Retinal pigment epithelial cell (primary cell): ENCODE data around the gene SRCIN1.

Experiments used
- DNase-seq: peaks from one replicate; pipeline ENCODE4 v3.0.0-alpha.2; 2010; ENCODE audit warnings: low read depth
- H3K4me3 ChIP-seq: 2 replicates; pipeline ENCODE4 v1.5.1; 2011; ENCODE audit warnings: mild to moderate bottlenecking, low read length, control low read depth, moderate library complexity
- TF ChIP-seq, protein P1 (sequence below): conservative IDR thresholded peaks from 2 replicates; pipeline ENCODE4 v1.5.1; 2011; ENCODE audit warnings: low read depth, low read length, control low read depth, inconsistent platforms

SRCIN1 gene

DNA sequence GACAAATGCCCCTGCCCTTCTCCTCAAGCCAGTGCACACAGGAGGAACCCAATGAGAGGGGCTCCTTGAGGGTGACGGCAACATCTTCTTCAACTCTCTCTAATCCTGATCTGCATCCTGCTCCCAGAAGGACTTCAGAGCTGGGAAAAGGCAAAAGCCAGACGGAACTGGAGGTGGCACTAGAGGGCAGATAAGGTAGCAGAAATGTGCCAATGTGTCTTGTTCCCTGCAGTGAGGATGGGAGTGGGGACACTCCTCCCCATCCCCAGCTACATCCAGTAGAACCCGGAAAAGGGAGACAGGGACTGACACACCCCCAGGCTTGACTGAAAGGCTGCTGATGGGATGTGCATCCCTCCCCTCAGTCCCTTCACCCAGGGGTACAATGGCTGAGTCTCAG is 28.5 kb downstream of the SRCIN1 start:
- TF ChIP-seq, protein P1, sequence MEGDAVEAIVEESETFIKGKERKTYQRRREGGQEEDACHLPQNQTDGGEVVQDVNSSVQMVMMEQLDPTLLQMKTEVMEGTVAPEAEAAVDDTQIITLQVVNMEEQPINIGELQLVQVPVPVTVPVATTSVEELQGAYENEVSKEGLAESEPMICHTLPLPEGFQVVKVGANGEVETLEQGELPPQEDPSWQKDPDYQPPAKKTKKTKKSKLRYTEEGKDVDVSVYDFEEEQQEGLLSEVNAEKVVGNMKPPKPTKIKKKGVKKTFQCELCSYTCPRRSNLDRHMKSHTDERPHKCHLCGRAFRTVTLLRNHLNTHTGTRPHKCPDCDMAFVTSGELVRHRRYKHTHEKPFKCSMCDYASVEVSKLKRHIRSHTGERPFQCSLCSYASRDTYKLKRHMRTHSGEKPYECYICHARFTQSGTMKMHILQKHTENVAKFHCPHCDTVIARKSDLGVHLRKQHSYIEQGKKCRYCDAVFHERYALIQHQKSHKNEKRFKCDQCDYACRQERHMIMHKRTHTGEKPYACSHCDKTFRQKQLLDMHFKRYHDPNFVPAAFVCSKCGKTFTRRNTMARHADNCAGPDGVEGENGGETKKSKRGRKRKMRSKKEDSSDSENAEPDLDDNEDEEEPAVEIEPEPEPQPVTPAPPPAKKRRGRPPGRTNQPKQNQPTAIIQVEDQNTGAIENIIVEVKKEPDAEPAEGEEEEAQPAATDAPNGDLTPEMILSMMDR: peak; percentile 21
- H3K4me3 ChIP-seq: no peak overlapping the region
- DNase-seq: no peak

DNA sequence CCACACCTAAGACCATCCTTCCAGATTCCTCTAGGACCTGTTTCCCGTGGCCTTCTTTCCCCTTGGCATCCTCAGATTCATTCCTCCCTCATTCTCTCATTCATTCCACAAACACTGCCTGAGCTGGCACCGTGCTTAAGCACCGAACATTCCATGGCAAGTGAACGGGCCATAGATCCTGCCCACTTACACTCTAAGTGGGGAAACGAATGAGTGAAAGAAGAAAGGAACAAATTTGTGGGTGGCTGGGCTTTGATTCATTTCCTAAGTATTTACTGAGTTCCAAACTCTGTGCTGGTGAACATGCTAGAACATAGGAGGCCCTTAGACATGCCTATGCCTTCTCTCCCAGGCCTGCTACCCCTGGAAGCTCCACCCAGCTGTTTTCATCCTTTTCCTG is 30.0 kb downstream of the SRCIN1 start:
- TF ChIP-seq, protein P1: no peak
- no peak overlapping the region for H3K4me3 ChIP-seq
- DNase-seq: no peak

DNA sequence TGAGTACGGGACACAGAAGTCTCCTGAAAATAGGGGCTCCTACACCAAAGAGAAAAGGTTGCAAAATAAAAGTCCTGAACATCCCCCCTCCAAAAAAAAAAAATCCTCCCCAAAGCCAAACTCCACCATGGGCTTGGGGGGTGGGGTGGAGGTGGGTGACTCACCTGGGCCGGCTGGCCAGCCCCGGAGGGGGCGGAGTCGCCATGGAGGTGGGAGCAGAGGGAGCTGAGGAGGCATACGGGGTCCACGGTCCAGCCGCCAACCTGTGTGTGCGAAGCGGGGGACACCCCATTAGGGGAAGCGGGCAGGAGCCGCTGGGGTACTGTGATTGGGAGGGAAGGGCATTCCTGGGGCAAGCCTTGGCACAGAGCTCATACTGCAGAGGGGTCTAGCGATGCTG is 31.0 kb downstream of the SRCIN1 start:
- no peak for DNase-seq
- TF ChIP-seq, protein P1: no peak
- H3K4me3 ChIP-seq: no peak overlapping the region

DNA sequence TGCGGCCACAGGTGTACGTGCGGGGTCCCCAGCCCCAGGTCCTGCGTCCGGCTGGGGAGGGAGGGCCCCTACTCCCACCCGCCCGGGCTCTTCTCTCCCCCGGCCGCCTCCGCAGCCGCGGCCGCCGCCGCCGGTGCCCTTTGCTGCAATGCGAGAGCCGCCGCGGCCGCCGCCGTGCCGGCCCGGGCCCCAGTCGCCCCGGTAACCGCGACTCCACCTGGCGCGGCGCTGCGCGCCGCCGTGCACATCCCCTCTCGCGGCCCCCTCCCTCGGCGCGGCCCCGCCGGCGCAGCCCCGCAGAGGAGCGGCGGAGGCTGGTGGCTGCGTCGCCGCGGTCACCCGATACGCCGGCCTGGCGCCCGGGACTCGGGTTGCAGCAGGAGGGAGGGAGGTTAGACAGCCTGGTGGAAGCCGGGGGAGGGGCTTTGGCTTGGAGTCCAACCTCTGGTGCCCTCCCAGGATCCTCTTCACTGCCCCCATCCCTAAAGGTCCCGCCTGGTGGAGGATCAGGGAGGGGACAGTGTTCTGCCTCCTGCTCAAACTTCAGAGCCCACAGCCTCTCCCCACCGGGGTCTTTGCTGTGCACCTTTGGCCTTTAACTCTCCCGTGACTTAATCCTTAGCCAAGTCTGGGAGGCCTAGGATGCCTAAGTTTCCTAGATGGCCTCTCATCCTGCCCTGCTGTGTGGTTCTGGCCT is 32.9 kb downstream of the SRCIN1 start:
- peak overlapping the region; percentile 43 for H3K4me3 ChIP-seq
- TF ChIP-seq, protein P1: no peak
- DNase-seq: no peak

DNA sequence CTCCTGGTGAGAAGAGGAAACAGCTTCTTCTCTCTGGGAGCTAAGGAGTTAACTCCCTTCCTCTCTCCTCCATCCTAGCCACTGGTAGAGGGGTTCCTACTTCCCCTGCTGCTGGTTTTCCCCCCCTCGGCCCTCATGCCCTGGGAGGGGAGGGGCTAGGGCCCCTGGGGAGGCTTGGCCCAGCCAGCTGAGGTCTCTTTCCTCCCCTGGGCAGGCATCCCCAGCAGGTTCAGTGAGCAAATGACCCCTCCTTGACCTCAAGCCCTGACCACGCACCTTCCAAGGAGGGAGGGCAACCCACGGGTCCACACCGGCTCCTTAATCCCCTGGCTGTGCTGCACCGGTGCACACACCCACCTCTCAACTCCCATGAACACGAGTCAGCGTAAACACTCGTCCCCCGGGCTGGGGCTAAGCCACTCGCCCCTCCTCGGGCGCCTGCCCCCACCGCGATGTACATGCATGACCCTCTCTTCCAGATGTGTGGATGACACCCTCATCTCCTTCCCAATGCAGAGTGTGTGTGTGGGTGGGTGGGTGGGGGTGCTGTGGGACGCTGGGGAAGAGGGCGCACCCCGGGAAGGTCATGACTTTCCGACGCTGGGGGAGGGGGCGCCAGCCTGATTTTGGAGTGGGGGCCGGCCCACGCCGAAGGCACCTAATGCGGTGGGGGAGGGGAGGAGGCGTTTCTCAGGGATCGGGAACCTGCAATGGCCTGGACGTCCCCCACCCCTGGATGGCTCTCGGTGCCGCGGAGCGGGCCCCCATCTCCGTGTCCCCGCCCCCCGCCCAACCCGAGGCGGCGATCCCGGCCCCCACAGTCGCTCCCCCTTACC is 33.7 kb downstream of the SRCIN1 start:
- TF ChIP-seq, protein P1: no peak
- H3K4me3 ChIP-seq: peak overlapping the region; percentile 43
- DNase-seq: no peak

DNA sequence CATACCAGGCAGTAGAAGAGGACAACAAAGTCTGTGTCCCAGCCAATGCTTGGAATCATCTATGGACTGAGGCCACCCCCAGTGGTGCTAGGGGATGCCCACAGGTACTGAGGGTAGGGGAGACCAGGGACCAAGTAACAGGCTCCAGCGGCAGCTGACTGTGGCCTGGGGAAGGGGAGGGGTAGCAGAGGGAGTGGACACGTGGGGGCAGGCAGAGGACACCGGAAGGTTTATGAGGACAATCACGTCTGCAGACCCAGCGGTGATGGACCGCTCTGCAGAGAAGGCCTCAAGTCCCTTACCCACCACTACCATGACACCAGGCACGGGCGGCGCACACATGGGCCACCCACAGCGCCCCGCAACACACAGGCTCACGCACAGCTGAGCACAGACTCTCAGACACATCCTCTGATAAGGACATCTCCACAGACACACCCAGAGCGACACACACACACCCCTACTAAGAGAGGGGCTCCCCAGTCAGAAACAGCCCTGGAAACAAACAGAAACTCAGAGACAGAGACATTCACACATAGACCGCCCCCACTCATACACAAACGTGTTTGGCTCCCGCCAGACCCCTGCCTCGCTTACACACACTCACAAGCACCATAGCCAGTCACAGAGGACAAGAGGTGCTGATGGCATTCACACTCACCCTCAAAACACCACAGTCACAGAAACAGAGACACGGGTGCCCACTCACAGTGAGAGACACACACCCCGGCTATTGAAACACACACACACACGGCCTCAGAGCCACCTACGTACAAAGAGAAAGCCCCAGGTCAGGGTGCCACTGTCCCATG is 35.8 kb downstream of the SRCIN1 start:
- no peak overlapping the region for H3K4me3 ChIP-seq
- no peak for DNase-seq
- TF ChIP-seq, protein P1: no peak
